ENCODE results near the gene PANX1. TPM values are rescaled to one million over a fixed set of nuclear protein-coding genes. Genes with fewer than 3 reads are reported as not detected.

PANX1 gene
- total and polyA plus RNA-seq, 10 of the 15 experiments (the other 5 are each of a cell fraction or from before 2014, with no cell fraction given), result 3.3 to 18.7 (median 14.4) TPM

DNA sequence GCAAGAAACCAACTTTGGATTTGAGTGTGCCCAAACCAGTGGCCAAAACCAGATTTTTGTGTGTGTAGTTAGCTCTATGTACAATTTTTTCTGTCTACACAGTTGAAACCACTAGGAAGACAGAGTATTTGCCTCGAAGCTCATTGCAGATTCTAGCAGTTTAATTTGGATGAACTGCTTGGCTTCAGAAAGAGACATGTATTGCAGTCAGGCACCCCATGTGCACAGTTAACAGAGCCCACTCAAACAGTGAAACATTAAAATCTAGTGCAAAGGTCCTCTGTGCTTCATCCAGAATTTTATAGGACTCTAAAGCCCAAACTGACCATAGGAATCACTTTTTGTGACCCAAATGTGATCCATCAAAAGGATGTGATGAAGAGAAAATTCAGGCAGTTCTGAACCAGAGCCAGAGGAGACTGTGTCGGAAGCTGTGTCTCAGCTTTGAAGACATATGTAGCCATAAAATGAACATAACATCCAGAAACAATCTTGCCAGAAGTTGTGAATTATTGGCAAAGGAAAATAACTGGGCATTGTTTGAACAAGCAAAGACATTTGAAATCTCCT lies 82.7 kb downstream of the PANX1 start:
- H2AFZ ChIP-seq (ENCODE audit: control insufficient read depth, low read depth, low read length), result no peak overlapping the region
- in situ Hi-C loops (cut with MboI), result no loop called here
- no TSS peak for BruUV-seq (replicated peaks)

More for the DNA sequence above, 82.7 kb downstream of the PANX1 start:
- H3K4me3 ChIP-seq, result no peak overlapping the region
- ChIA-PET RAD21 (ENCODE audit: unreplicated experiment) (no interaction called here), SMC1A (ENCODE audit: uncharacterized antibody, unreplicated experiment) (interaction anchor here (1.0 to 1.2 kb wide), 2 partner anchors 16 to 26 kb away, joined by 3 to 4 read pairs; no protein-coding TSS in a partner anchor), POLR2A (no interaction called here), CTCF (interaction anchor here (0.5 kb wide), 1 partner anchor 316 kb away, joined by 5 read pairs; no protein-coding TSS in a partner anchor)
- H3K27ac ChIP-seq (ENCODE audit: control insufficient read depth, insufficient read depth), result no peak overlapping the region
- H3K9ac ChIP-seq (ENCODE audit: control insufficient read depth, insufficient read depth, low read length), result no peak overlapping the region
- intact Hi-C loops (cut with micrococcal nuclease; ENCODE audit: unreplicated experiment), result no loop called here
- no peaks in the 10 kb centered on the region for H3K79me2 ChIP-seq (ENCODE audit: control insufficient read depth, insufficient read depth, low read length)
- no peaks in the 10 kb centered on the region for H3K4me1 ChIP-seq (ENCODE audit: control insufficient read depth, insufficient read depth, low read length)
- H4K20me1 ChIP-seq (ENCODE audit: control insufficient read depth, insufficient read depth), result no peaks in the 10 kb centered on the region
- H3K4me2 ChIP-seq (ENCODE audit: control insufficient read depth, insufficient read depth), result no peak overlapping the region
- TF ChIP-seq CREB1 (IDR thresholded peaks at IDR 0.05; ENCODE audit: low read depth), result no peak
- no peak for TF ChIP-seq ATF7 (IDR thresholded peaks at IDR 0.05; ENCODE audit: low read depth)
- TF ChIP-seq RAD51 (IDR thresholded peaks at IDR 0.05), result no peak
- TF ChIP-seq NBN (IDR thresholded peaks at IDR 0.05), result no peak
- TF ChIP-seq RBBP5 (conservative IDR thresholded peaks at IDR 0.05), result no peak
- no peak for TF ChIP-seq ZSCAN29 (IDR thresholded peaks at IDR 0.05)
- no peak for TF ChIP-seq MTA3 (IDR thresholded peaks at IDR 0.05; ENCODE audit: borderline replicate concordance, low read length)
- TF ChIP-seq DPF2 (IDR thresholded peaks at IDR 0.05), result no peak
- TF ChIP-seq IKZF1 (conservative IDR thresholded peaks at IDR 0.05), result no peak
- no peak for TF ChIP-seq EP300 (IDR thresholded peaks at IDR 0.05; ENCODE audit: borderline replicate concordance in 1 of 2, control insufficient read depth in 1 of 2, low read depth in 2 of 2, low read length in 2 of 2)
- TF ChIP-seq SRF (IDR thresholded peaks at IDR 0.05; ENCODE audit: low read depth in 2 of 2, low read length in 2 of 2), result no peak
- no peak for TF ChIP-seq HCFC1 (IDR thresholded peaks at IDR 0.05; ENCODE audit: low read length)
- no peak for TF ChIP-seq RCOR1 (conservative IDR thresholded peaks at IDR 0.05; ENCODE audit: low read depth, low read length)
- no peak for TF ChIP-seq LARP7 (IDR thresholded peaks at IDR 0.05)
- no peak for TF ChIP-seq ESRRA (IDR thresholded peaks at IDR 0.05; ENCODE audit: low read length)
- TF ChIP-seq, protein P1, sequence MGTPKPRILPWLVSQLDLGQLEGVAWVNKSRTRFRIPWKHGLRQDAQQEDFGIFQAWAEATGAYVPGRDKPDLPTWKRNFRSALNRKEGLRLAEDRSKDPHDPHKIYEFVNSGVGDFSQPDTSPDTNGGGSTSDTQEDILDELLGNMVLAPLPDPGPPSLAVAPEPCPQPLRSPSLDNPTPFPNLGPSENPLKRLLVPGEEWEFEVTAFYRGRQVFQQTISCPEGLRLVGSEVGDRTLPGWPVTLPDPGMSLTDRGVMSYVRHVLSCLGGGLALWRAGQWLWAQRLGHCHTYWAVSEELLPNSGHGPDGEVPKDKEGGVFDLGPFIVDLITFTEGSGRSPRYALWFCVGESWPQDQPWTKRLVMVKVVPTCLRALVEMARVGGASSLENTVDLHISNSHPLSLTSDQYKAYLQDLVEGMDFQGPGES (IDR thresholded peaks at IDR 0.05), result no peak
- TF ChIP-seq JUND (IDR thresholded peaks at IDR 0.05; ENCODE audit: low read depth, low read length), result no peak
- WGBS (ENCODE audit: insufficient coverage, insufficient replicate concordance, low lambda C conversion rate, missing lambda C conversion rate), result 38% methylated on average over 2 of the region's 2 CpGs
- FAIRE-seq, result no peak
- no peaks in the 10 kb centered on the region for H3K27me3 ChIP-seq (replicated peaks in 1 of 2; ENCODE audit: control insufficient read depth in 2 of 2, insufficient read depth in 2 of 2, low read length in 1 of 2)
- H3K36me3 ChIP-seq (ENCODE audit: control insufficient read depth in 2 of 2, insufficient read depth in 2 of 2, low read length in 1 of 2), result no peaks in the 10 kb centered on the region
- no peak for ATAC-seq
- no peak for DNase-seq (ENCODE audit: low read depth, low spot score)
- no peaks in the 10 kb centered on the region for H3K9me3 ChIP-seq (replicated peaks; ENCODE audit: control insufficient read depth, insufficient read depth, low read length)
